RPMI8226 (cell line): ENCODE measurements around the gene DACT2.
A peak's percentile ranks its signal among the peaks of the same experiment; 100 is the strongest.

Experiments
- DNase-seq: peaks from one replicate; pipeline ENCODE4 v3.0.0-alpha.2; 2015

Gene DACT2

DNA sequence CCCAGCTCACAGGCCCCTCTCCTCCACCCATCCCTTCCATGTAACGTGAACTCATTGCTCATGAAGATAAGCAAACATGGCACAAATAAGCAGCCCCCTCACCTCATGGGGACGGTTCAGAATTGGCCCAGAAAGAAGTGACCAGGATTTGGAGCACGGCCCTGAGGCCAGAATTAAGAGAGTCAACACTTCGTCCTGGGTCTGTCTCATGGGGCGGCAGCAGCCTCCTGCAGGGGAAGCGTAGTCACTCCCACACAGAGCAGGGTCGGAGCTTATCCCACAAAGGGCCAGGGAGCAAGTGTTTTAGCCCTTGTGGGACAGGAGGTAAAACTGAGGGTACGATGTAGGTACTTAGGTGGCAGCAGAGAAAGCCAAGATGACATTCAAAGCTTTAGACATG is 28.6 kb upstream of the DACT2 start:
- no peak for DNase-seq

- DNase-seq: no peak
Measured at GRCh38 chr6:168347615-168348014, 28.0 kb upstream of the DACT2 start.

DNA sequence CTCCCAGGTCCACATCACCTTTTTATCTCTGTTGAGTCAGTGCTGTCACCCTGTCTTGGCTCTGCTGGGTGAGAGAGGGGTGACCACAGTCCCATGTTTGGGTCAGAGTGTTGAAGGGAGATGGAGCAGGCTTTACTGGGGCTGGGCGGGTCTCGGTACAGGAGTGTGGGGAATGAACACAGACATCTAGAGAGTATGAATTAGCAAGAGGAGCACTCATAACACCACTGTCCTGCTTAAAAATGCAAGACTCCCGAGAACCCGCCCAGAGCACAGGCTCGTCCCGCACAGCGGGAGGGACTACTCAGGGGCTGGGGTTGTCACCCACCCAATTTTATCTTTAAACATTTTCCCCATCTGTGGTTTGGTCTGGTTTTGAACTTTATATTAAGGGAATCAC is 27.5 kb upstream of the DACT2 start:
- DNase-seq: no peak

GRCh38 chr6:168345896-168346754 is 26.5 kb upstream of the DACT2 start:
- DNase-seq: no peak

GRCh38 chr6:168345266-168345665 is 25.7 kb upstream of the DACT2 start:
- DNase-seq: no peak

DNA sequence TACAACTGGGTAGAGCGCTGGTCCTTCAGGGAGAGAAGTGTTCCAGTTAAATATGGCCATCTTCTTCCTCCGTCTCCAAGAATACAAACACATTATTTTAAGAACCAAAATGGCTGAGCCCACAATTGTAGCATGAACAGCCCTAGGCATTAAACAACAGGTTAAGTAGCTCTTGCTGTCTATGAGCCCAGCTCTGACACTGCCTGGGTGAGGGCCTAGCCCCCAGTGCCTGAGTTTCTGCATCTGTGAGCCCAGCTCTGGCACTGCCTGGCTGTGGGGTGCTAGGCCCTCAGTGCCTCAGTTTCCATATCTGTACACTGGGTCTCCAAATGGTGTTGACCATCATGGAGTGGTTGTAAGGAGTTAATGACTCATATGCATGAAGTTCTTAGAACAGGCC is 24.8 kb upstream of the DACT2 start:
- DNase-seq: no peak

- no peak for DNase-seq
Measured at GRCh38 chr6:168343239-168344150, 23.9 kb upstream of the DACT2 start.

GRCh38 chr6:168342636-168343035 is 23.1 kb upstream of the DACT2 start:
- DNase-seq: peak; percentile 58

- DNase-seq: no peak
Measured at GRCh38 chr6:168341280-168341900, 21.8 kb upstream of the DACT2 start.

DNA sequence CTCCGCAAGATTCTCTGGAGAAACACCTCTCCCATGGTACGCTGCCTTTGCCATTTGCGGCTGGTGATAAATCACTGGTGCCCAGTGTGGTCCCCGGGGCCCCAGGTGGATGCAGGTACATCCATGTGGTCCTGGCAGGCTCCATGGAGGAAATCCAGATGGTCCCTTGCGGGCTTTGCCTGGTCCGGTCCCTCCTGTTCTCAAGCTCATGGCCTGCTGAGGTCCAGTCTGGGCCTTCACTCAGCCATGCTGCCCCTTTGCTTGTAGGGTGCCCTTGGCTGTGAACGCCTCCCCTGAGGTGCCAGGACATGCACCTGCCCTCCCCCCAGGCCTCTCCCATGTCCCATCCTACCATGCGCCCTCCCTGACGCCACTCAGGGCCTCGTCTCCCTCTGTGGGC is 21.2 kb upstream of the DACT2 start:
- no peak for DNase-seq

DNA sequence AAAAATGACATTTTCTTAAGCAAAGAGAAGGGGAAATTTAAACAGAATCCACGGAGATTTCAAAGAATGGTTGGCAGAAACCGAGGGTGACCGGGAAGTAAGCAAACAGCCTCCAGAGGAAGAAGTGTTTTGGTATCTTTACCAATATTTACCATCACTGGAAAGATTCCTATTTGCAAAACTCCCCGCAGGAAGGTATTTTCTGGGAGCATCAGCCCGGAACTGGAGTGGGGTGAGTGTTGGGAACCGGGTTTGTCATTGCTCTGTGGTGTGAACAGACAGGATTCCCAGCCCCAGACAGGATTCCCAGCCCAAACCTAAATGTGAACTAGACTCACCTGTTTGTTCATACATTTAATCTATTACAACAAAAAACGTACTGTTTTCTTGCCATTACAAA is 19.2 kb upstream of the DACT2 start:
- no peak for DNase-seq

DNA sequence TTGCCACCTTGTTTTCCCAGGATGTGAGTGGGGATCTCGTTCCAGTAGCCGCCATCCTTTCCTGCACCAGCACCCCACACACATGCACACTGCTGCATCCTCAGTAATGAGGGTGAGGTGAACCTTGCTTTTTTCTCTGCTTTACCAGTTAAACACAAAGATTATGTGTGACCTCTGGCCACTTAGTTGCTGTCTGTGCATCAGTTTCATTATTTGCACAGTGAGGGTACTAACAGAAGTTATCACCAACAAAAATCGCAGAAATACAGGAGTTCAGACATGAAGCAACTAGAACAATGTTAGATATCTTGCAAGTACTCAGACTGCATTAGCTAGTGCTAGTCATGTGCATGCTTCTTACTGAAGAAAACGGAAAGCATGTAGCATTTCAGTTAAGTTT is 17.4 kb upstream of the DACT2 start:
- no peak for DNase-seq

DNA sequence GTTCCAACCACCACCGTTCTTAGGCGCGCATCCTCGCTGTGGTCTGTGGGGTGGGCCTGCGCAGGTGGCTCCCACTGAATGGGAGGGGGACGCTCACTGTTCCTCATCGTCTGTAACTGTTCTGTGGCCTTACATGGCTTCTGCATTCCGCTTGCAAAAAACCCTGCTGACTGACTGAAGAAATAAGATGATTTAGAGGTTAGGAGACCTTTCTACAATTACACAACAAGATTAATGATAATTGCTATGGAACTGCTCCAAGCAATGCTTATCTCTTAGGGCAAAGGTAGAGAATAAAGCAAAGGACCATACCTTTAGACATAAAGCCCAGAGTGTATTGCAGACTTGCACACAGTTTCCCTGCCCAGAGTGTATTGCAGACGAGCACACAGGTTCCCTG is 14.4 kb upstream of the DACT2 start:
- no peak for DNase-seq

DNA sequence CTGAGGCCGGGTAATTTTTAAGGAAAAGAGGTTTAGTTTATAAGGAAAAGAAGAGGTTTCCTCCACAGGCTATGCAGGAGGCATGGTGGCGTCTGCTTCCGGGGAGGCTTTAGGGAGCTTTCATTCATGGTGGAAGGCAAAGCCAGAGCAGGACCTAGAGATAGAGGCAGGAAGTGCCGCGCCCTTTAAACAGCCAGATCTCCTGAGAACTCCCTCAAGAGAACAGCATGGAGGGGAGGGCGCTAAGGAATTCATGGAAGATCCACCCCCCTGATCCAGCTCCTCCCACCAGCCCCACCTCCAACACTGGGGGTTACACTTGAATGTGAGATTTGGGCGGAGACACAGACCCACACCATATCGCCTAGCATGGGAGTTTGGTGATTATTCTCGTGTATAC is 13.9 kb upstream of the DACT2 start:
- DNase-seq: no peak

GRCh38 chr6:168333039-168333438 is 13.5 kb upstream of the DACT2 start:
- DNase-seq: no peak

GRCh38 chr6:168332020-168332419 is 12.4 kb upstream of the DACT2 start:
- DNase-seq: no peak

DNA sequence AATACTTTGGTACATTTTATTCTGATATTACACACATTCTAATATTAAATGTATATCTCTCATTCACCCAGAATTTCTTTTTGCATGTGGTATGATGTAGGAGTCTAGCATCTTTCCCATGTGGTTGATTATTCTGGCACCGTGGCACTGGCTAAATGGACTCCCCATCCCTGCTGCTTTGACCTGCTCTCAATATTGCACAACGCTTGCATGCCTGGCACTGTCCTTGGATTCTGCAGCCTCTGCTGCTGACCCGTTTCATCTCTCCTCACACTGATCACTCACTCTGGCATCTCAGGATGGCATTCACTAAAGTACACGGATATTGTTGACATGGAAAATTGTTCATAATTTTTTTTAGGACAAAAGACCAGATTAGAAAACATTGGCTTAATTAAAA is 11.5 kb upstream of the DACT2 start:
- DNase-seq: no peak

- DNase-seq: no peak
Measured at GRCh38 chr6:168330403-168330802, 10.8 kb upstream of the DACT2 start.

DNA sequence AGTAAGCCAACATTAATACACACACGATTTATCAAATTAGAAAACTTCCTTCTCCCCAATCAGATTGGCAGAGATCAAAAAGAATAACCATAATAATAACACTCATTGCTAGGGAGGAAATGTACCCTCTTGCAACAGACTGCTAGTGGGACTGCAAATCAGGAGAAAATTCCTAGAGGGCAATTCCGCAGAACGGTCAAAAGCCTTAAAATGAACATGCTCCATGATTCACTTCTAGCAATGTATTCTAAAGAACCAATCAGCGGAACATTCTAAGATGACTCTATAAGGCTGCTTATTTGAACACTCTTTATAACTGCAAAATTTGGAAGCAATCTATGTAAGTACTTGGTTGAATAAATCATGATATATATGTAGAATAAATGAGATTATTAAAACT is 8.5 kb upstream of the DACT2 start:
- DNase-seq: no peak

- no peak for DNase-seq
Measured at GRCh38 chr6:168326294-168327261, 7.0 kb upstream of the DACT2 start.

DNA sequence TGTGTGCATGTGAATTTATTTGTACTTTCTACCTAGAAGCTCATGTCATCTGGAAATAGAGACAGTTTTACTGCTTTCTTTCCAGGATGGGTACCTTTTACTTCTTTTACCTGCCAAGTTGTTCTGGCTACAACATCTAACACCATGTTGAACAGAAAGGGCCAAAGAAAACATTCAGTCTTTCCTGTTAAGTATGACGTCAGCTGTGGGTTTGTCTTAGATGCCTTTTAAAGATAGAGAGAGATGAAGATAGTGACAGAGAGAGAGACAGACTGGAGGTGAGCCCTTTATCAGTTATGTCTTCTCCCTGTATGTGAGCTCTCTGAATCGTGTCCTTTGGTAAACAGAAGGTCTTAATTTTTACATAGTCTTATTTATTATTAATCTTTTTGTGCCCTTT is 3.4 kb upstream of the DACT2 start:
- DNase-seq: no peak

DNA sequence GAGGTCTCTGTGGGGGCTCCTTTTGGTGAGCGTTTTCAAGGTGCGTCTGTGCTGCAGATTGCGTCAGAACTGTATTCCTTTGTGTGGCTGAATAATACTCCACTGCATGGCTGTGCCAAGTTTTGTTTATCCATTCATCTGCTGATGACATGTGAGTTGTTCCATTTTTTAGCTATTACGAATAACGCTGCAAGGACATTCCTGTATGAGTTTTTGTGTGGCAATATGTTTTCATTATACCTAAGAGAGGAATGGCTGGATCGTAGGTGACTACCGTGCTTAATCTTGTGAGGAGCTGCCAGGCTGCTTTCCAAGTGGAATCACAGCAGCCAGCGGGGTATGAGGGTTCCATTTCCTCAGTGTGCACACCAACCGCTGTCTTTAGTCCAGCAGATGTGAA is 1.1 kb upstream of the DACT2 start:
- no peak for DNase-seq
